Measurements from ENCODE around the gene KCTD1.

- TF ChIP-seq CTCF (IDR thresholded peaks at IDR 0.05; ENCODE audit: control extremely low read depth in 1 of 3, insufficient read depth in 1 of 3, low read depth in 1 of 3, low read length in 3 of 3) (no peak), FOSL1 (IDR thresholded peaks at IDR 0.05; ENCODE audit: insufficient read depth, low read depth, low read length) (no peak), TBP (IDR thresholded peaks at IDR 0.05; ENCODE audit: low read depth, low read length) (no peak), POLR2A (IDR thresholded peaks at IDR 0.05; ENCODE audit: control extremely low read depth in 1 of 2, low read depth in 2 of 2, low read length in 2 of 2) (no peak), ATF2 (IDR thresholded peaks at IDR 0.05; ENCODE audit: low read length) (no peak), EZH2 (IDR thresholded peaks at IDR 0.05; ENCODE audit: low read depth, low read length, severe bottlenecking) (no peak), NANOG (IDR thresholded peaks at IDR 0.05; ENCODE audit: insufficient read depth, low read depth, low read length, poor library complexity, severe bottlenecking) (no peak), MAX (IDR thresholded peaks at IDR 0.05) (no peak), GABPA (IDR thresholded peaks at IDR 0.05; ENCODE audit: borderline replicate concordance, insufficient read depth, low read length) (no peak), TAF1 (IDR thresholded peaks at IDR 0.05; ENCODE audit: low read depth, low read length) (no peak), SIX5 (IDR thresholded peaks at IDR 0.05; ENCODE audit: low read depth, low read length) (no peak), HDAC6 (IDR thresholded peaks at IDR 0.05; ENCODE audit: low read depth, low read length) (no peak), EP300 (IDR thresholded peaks at IDR 0.05; ENCODE audit: borderline replicate concordance in 1 of 2, low read depth in 2 of 2, low read length in 2 of 2) (no peak), SP1 (IDR thresholded peaks at IDR 0.05; ENCODE audit: low read depth, low read length) (no peak)
These were observed 68.7 kb downstream of the KCTD1 start for GRCh38 chr18:26479681-26480079.

Measured in H1 (cell line).